VCaP (cell line): ENCODE results near the gene IDH3B.

ENCODE experiments used
- H3K27ac ChIP-seq: fragments of 450-650 bp; 2 replicates; pipeline ENCODE4 v1.5.1; 2017
- CTCF ChIP-seq: fragments of 450-650 bp; conservative IDR thresholded peaks from 2 replicates; pipeline ENCODE4 v1.5.1; 2017; ENCODE audit warnings: mild to moderate bottlenecking, moderate library complexity

IDH3B gene

GRCh38 chr20:2663887-2664719 lies at the start of gene IDH3B:
IDH3B (minus strand) TSS chr20:2664216; CDS start chr20:2664188, 28 bp downstream.
- TF ChIP-seq CTCF = no peak
- H3K27ac ChIP-seq = peak within 1 kb of the TSS; percentile 94

DNA sequence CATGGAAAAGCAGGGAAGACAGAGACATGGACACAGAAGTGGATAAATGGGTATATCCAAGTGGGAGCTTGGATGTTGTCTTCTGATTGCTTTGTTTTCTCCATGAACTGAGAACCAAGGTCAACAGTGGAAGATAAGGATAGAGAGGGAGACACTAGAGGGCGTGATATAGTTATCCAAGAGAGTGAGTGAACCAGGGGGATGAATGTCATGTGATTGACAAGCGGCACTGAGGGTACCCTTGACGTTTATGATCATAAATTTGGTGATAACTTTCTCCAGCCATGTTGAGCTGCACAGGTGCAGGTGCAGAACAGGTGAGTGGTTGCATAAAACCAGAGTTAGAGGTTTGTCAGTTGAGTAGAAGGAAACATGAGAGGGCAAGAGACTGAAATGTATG lies 49.3 kb upstream of the IDH3B start:
- H3K27ac ChIP-seq = no peak overlapping the region
- peak; percentile 56 for TF ChIP-seq CTCF

DNA sequence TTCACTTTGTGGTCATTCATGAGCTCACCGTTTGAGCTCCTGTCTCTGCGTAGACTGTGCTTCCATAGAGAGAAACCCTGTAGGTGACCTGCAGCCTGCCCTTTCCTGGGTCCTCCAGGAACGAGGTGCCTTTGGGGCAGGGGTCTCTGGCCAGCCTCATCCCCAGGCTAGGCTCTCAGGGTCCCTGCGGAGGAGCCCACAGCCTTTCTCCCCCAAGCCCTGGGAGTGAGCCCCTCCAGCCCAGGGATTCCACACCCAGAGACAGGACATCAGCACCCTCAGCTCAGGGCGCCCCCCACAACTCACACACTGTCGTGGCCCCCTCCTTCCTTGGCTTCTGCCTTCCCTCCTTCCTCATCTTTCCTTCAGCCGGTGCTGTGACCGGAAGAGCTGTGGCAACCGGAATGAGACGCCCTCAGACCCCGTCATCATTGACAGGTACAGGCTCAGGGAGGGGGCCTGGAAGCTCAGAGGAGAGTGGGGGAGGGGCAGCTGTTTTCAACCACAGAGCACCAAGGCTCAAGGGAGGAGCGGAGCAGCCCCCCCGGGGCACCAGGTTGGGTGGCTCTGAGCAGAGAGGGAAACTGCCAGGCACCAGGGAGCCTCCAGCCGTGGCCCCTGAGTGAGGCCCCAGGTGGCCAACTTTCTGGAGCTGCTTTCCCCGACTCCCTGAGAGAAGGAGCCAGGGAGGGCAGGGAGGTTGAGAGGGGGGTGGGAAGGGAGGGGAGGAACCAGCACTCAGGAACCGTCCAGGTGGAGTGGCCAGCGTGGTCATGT lies 45.4 kb upstream of the IDH3B start:
- TF ChIP-seq CTCF = no peak
- no peak overlapping the region for H3K27ac ChIP-seq

DNA sequence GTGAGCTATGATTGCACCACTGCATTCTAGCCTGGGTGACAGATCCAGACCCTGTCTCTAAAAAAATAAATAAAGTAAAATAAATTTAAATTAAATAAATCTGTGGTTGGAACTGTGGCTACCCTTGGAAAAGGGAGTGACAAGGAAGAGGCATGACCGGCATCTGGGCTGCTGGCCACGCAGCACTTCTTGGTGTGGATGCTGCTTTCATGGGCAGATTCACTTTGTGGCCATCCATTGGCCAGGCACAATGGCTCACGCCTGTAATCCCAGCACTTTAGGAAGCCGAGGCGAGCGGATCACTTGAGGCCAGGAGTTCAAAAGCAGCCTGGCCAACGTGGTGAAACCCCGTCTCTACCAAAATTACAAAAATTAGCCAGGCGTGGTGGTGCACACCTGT lies 44.6 kb upstream of the IDH3B start:
- no peak overlapping the region for H3K27ac ChIP-seq
- no peak for TF ChIP-seq CTCF

DNA sequence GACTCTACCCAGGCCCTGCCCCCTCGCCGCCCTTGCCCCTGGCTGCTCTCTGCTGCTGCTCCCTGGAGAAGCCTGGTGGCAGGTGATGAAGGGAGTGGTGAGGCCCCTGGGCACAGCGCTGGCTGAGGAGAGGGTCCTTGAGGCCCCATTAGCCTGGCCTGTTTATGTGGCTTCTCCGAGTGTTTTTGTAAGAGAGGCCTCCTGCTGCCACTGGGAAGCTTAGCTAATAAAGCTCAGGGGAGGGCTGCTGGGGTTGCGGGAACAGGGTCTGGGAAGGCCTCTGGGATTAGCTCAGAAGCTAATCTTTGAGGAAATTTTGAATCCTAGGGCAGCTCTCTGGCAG lies 44.0 kb upstream of the IDH3B start:
- H3K27ac ChIP-seq = no peak overlapping the region
- TF ChIP-seq CTCF = no peak

DNA sequence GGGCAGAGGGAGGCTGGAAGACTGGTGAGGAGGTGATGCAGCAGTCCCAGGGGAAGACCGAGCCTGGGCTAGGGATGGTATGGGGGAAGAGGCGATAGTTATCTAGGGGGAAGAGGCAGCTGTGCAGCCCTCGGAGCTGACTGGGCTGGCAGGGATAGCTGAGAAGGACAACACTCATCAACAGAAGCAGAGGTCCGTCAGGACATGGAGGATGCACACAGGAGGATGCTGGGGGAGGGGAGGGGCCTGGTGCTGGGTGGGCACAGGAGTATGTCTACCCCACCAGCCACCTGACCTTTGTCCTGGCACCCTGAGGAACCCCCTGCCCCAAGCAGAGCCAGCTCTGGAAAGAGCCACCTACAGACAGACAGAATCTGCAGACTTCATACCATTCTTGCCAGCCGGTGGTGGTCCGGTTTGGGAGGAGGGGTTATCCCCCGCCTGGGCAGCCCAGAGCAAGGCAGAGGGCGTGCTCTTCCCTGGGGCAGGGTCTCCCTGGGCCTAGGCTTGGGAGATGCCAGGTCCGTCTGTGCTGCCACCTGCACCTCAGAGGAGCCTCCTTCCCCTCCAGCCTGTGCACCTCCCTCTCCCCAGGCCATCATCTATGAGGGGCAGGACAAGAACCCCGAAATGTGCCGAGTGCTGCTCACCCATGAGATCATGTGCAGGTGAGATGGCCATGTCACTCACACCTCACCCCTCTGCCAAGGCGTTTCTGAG lies 43.5 kb upstream of the IDH3B start:
- H3K27ac ChIP-seq = no peak overlapping the region
- TF ChIP-seq CTCF = no peak
